GM12878 (cell line): ENCODE data around the gene SPACDR. TPM values are rescaled to one million over a fixed set of nuclear protein-coding genes. Genes with fewer than 3 reads are reported as not detected.

Source experiments
- ATAC-seq: fragments of 200-7000 bp; cut with Tn5 transposase; 3 replicates; pipeline ENCODE4 v1.9.1; 2020; ENCODE audit warnings: mild to moderate bottlenecking, moderate library complexity
- BruUV-seq: library from RNA; stranded (reverse); fragments of 400-500 nt; replicated peaks from 2 replicates; lab custom pipeline; 2021; lab: Mats Ljungman, UMichigan
- CTCF ChIA-PET: fragments of 300-600 bp; sonication (Branson Sonifier 250); formaldehyde crosslinking; extraction: SDS; loops from one replicate; lab custom pipeline; 2021; ENCODE audit warnings: inconsistent platforms; lab: Yijun Ruan, JAX
- POLR2A ChIA-PET: fragments of 350-600 bp; formaldehyde crosslinking; extraction: SDS; loops from one replicate; lab custom pipeline; 2021; ENCODE audit warnings: inconsistent platforms; lab: Charles Lee
- RAD21 ChIA-PET: fragments of 300-600 bp; sonication (Branson Sonifier 250); formaldehyde crosslinking; loops from one replicate; lab custom pipeline; 2023; ENCODE audit warnings: antibody characterized with exemption; ENCODE audit not compliant: unreplicated experiment; lab: Charles Lee
- SMC1A ChIA-PET: fragments of 300-600 bp; sonication (Branson Sonifier 250); formaldehyde crosslinking; loops from one replicate; lab custom pipeline; 2023; ENCODE audit not compliant: unreplicated experiment, uncharacterized antibody; lab: Charles Lee
- DNase-seq: peaks from one replicate; pipeline ENCODE4 v3.0.0-alpha.2; 2011; ENCODE audit warnings: low read depth, low spot score
- FAIRE-seq: peaks from 3 replicates; lab custom pipeline; 2011; peaks lifted over from hg19 to GRCh38; lab: Jason Lieb, UNC
- H2AFZ ChIP-seq: 2 replicates; pipeline ENCODE4 v1.6.0; 2011; ENCODE audit warnings: low read depth, low read length, control low read depth; ENCODE audit not compliant: control insufficient read depth
- H3K27ac ChIP-seq: 2 replicates; pipeline ENCODE4 v1.5.1; 2011; ENCODE audit warnings: control low read depth; ENCODE audit not compliant: control insufficient read depth, insufficient read depth
- H3K27me3 ChIP-seq, 2 experiments: replicated peaks in 1 of 2; 2 replicates each; pipeline versions ENCODE4 v1.6.0 to v1.6.1; 2011; ENCODE audit warnings: low read length in 1 of 2; ENCODE audit not compliant: control insufficient read depth in 2 of 2, insufficient read depth in 2 of 2
- H3K36me3 ChIP-seq, 2 experiments: 2 replicates each; pipeline ENCODE4 v1.5.1; 2011; ENCODE audit warnings: low read length in 1 of 2; ENCODE audit not compliant: control insufficient read depth in 2 of 2, insufficient read depth in 2 of 2
- H3K4me1 ChIP-seq: 2 replicates; pipeline ENCODE4 v1.6.1; 2011; ENCODE audit warnings: mild to moderate bottlenecking, low read length, moderate library complexity, mixed read lengths; ENCODE audit not compliant: control insufficient read depth, insufficient read depth
- H3K4me2 ChIP-seq: 2 replicates; pipeline ENCODE4 v1.6.0; 2011; ENCODE audit warnings: control low read depth; ENCODE audit not compliant: control insufficient read depth, insufficient read depth
- H3K4me3 ChIP-seq: fragments of 200-600 bp; sonication (generic); 2 replicates; pipeline ENCODE4 v1.5.1; 2016
- H3K79me2 ChIP-seq: 2 replicates; pipeline ENCODE4 v1.6.0; 2011; ENCODE audit warnings: low read length; ENCODE audit not compliant: control insufficient read depth, insufficient read depth
- H3K9ac ChIP-seq: 2 replicates; pipeline ENCODE4 v1.8.0; 2011; ENCODE audit warnings: low read length, control low read depth, mixed read lengths; ENCODE audit not compliant: control insufficient read depth, insufficient read depth
- H3K9me3 ChIP-seq: replicated peaks from 3 replicates; pipeline ENCODE4 v1.5.1; 2011; ENCODE audit warnings: mild to moderate bottlenecking, low read length; ENCODE audit not compliant: control insufficient read depth, insufficient read depth
- H4K20me1 ChIP-seq: 2 replicates; pipeline ENCODE4 v1.6.0; 2011; ENCODE audit not compliant: control insufficient read depth, insufficient read depth
- BCL11A ChIP-seq: IDR thresholded peaks from 2 replicates; pipeline ENCODE4 v1.6.1; 2011; ENCODE audit warnings: low read depth, low read length
- E2F4 ChIP-seq: IDR thresholded peaks from 2 replicates; pipeline ENCODE4 v1.6.1; 2012; ENCODE audit warnings: low read depth, low read length, improper control_type of control experiment
- MTA2 ChIP-seq: fragments of 450-650 bp; IDR thresholded peaks from 2 replicates; pipeline ENCODE4 v1.6.1; 2016; ENCODE audit warnings: low read depth, mild to moderate bottlenecking, moderate library complexity
- NBN ChIP-seq: fragments of 450-650 bp; IDR thresholded peaks from 2 replicates; pipeline ENCODE4 v1.6.1; 2016
- SKIL ChIP-seq: fragments of 450-650 bp; IDR thresholded peaks from 2 replicates; pipeline ENCODE4 v1.6.1; 2017; ENCODE audit warnings: mild to moderate bottlenecking, low read depth, inconsistent platforms; ENCODE audit not compliant: poor library complexity, severe bottlenecking
- SPI1 ChIP-seq: IDR thresholded peaks from 2 replicates; pipeline ENCODE4 v1.6.1; 2011; ENCODE audit warnings: low read depth, mild to moderate bottlenecking, low read length, moderate library complexity, borderline replicate concordance; ENCODE audit not compliant: insufficient read depth
- ZBTB4 ChIP-seq: fragments of 450-650 bp; formaldehyde crosslinking; IDR thresholded peaks from 2 replicates; pipeline ENCODE4 v1.4.0; 2022; ENCODE audit warnings: mild to moderate bottlenecking, moderate library complexity
- WGBS: methylation state at CpG from one replicate; pipeline ENCODE4 v1.1.6; 2016; ENCODE audit warnings: low lambda C conversion rate; ENCODE audit not compliant: insufficient replicate concordance, insufficient coverage; ENCODE audit errors: missing lambda C conversion rate; 5-methylcytosine and 5-hydroxymethylcytosine counted together
- in situ Hi-C: fragments of 300-500 bp; cut with MboI; formaldehyde crosslinking; loops from 9 replicates; pipeline ENCODE4 v1.14.3; 2018; ENCODE audit warnings: mixed read lengths
- intact Hi-C: fragments of 100-400 bp; cut with micrococcal nuclease; formaldehyde crosslinking; loops from one replicate; pipeline ENCODE4 v1.14.2; 2022; ENCODE audit not compliant: unreplicated experiment
- polyA plus RNA-seq, 11 experiments: library from polyadenylated mRNA; depleted of rRNA in 4 of 11; unstranded in 6 of 11; stranded (reverse) in 5 of 11; fragments of >200 nt; fragmentation: Nextera tagmentation in 4 of 11; fragmentation: Illumina TruSeq in 1 of 11; extraction: Ambion mirVana in 4 of 11; extraction: Trizol in 1 of 11; gene quantifications; 1 replicate in 1 of 11; 2 replicates in 10 of 11; pipeline versions ENCODE4 v1.2.1 to v1.2.3, GENCODE V29; 2011 to 2016; ENCODE audit warnings: inconsistent platforms in 2 of 11, missing spikeins in 2 of 11, low read depth in 1 of 11
- total RNA-seq, 4 experiments: library from RNA; depleted of rRNA in 3 of 4; stranded (reverse); fragments of >200 nt in 3 of 4; fragmentation: Illumina TruSeq in 1 of 4; extraction: Trizol in 1 of 4; gene quantifications; 2 replicates each; pipeline versions ENCODE4 v1.2.1 to v1.2.3, GENCODE V29; 2013 to 2021

Gene SPACDR
- total and polyA plus RNA-seq, 10 of the 15 experiments (the other 5 are each of a cell fraction or from before 2014, with no cell fraction given) = 0.18 to 1.5 (median 0.63) TPM

- DNase-seq (no peak), ATAC-seq (no peak)
- Histone ChIP-seq H3K9ac (no peak overlapping the region), H4K20me1 (no peaks in the 10 kb centered on the region), H3K4me1 (peaks cover 30% of the 10 kb centered on the region), H3K4me3 (peak overlapping the region; percentile 74), H3K4me2 (peak overlapping the region; percentile 97; the same call in 1 of the 2 replicates), H3K9me3 (no peaks in the 10 kb centered on the region)
- intact Hi-C loops = no loop called here
- SMC1A ChIA-PET = no interaction called here
- RAD21 ChIA-PET = interaction anchor here (2.0 kb wide), 1 partner anchor 57 kb away, joined by 4 read pairs; no protein-coding TSS in a partner anchor
- BruUV-seq = no TSS peak
- TF ChIP-seq SKIL = no peak
- TF ChIP-seq ZBTB4 = no peak
- no peak for TF ChIP-seq BCL11A
- TF ChIP-seq MTA2 = no peak
- TF ChIP-seq NBN = no peak
- no peak for TF ChIP-seq E2F4
- TF ChIP-seq SPI1 = no peak
- TF ChIP-seq, all 136 proteins: peak for 0
- FAIRE-seq = no peak
- in situ Hi-C loops = no loop called here
- no peak overlapping the region for H2AFZ ChIP-seq
- ChIA-PET POLR2A (interaction anchor here (0.5 to 0.6 kb wide), 3 partner anchors 29 to 55 kb away, joined by 4 to 5 read pairs (median 4); no protein-coding TSS in a partner anchor), CTCF (no interaction called here)
- H3K27ac ChIP-seq = peak overlapping the region; percentile 30
- 100% methylated on average over 4 of the region's 4 CpGs for WGBS
- peaks cover 5 to 16% of the 10 kb centered on the region in 2 experiments; a peak in 3 of 4 replicates for H3K36me3 ChIP-seq
- H3K79me2 ChIP-seq = peaks cover 56% of the 10 kb centered on the region
- no peaks in the 10 kb centered on the region for H3K27me3 ChIP-seq
Measured at GRCh38 chr7:100432053-100432452, 32.0 kb downstream of the SPACDR start.
